CD4-positive, alpha-beta memory T cell (primary cell): ENCODE data around the gene CRABP2. TPM values are rescaled to one million over a fixed set of nuclear protein-coding genes. Genes with fewer than 3 reads are reported as not detected.

Experiments
- CTCF ChIA-PET: fragments of 350-600 bp; sonication (Branson Sonifier 250); formaldehyde crosslinking; loops from one replicate; lab custom pipeline; 2021; ENCODE audit warnings: inconsistent platforms; ENCODE audit not compliant: partially characterized antibody; lab: Charles Lee
- POLR2A ChIA-PET: fragments of 350-600 bp; sonication (Branson Sonifier 250); formaldehyde crosslinking; loops from one replicate; lab custom pipeline; 2021; ENCODE audit not compliant: partially characterized antibody; lab: Charles Lee
- DNase-seq, 5 donors: peaks; one replicate each; pipeline versions ENCODE4 v3.0.0 to v3.0.0-alpha.2; 2020 to 2022; ENCODE audit warnings: mixed read lengths in 1 of 5
- H3K27ac ChIP-seq: one replicate; pipeline ENCODE4 v1.7.0; 2013; ENCODE audit warnings: low read depth, low read length
- H3K27me3 ChIP-seq: 2 replicates; pipeline ENCODE4 v1.7.0; 2013; ENCODE audit warnings: mild to moderate bottlenecking, low read length, moderate library complexity; ENCODE audit not compliant: insufficient read depth
- H3K36me3 ChIP-seq: 2 replicates; pipeline ENCODE4 v1.7.0; 2013; ENCODE audit warnings: mild to moderate bottlenecking, low read length, moderate library complexity; ENCODE audit not compliant: insufficient read depth
- H3K4me1 ChIP-seq: 2 replicates; pipeline ENCODE4 v1.7.0; 2013; ENCODE audit warnings: mild to moderate bottlenecking, low read length, moderate library complexity; ENCODE audit not compliant: insufficient read depth
- H3K4me3 ChIP-seq, 2 donors: one replicate each; pipeline ENCODE4 v1.7.0; 2013; ENCODE audit warnings: low read length in 2 of 2, mild to moderate bottlenecking in 1 of 2
- H3K9me3 ChIP-seq, 2 donors: one replicate each; pipeline ENCODE4 v1.7.0; 2013; ENCODE audit warnings: low read length in 2 of 2, control low read depth in 1 of 2; ENCODE audit not compliant: control insufficient read depth in 1 of 2
- H3K27ac Mint-ChIP-seq, 7 donors: one replicate each; pipeline ENCODE4 v1.8.0; 2020 to 2021; ENCODE audit warnings: mixed read lengths in 7 of 7, mild to moderate bottlenecking in 6 of 7, inconsistent platforms in 3 of 7, moderate library complexity in 3 of 7
- H3K27me3 Mint-ChIP-seq, 2 donors: one replicate each; pipeline ENCODE4 v1.8.0; 2020 to 2021; ENCODE audit warnings: mixed read lengths in 2 of 2
- H3K36me3 Mint-ChIP-seq, 2 donors: one replicate each; pipeline ENCODE4 v1.8.0; 2020 to 2021; ENCODE audit warnings: mixed read lengths in 2 of 2, inconsistent platforms in 1 of 2, mild to moderate bottlenecking in 1 of 2
- H3K4me1 Mint-ChIP-seq, 4 donors: one replicate each; pipeline ENCODE4 v1.8.0; 2020 to 2021; ENCODE audit warnings: mixed read lengths in 4 of 4, mild to moderate bottlenecking in 1 of 4
- H3K4me3 Mint-ChIP-seq, 8 donors: one replicate each; pipeline ENCODE4 v1.8.0; 2020 to 2021; ENCODE audit warnings: mixed read lengths in 8 of 8, mild to moderate bottlenecking in 7 of 8, moderate library complexity in 6 of 8, inconsistent platforms in 3 of 8
- H3K9me3 Mint-ChIP-seq, 8 donors: one replicate each; pipeline ENCODE4 v1.8.0; 2020 to 2021; ENCODE audit warnings: mixed read lengths in 8 of 8, mild to moderate bottlenecking in 5 of 8, inconsistent platforms in 3 of 8, moderate library complexity in 1 of 8
- intact Hi-C: fragments of 100-400 bp; cut with micrococcal nuclease; formaldehyde crosslinking; loops from one replicate; pipeline ENCODE4 v1.15.1; 2023
- polyA plus RNA-seq, 2 donors: library from polyadenylated mRNA; unstranded; fragments of 300-500 nt; fragmentation: Illumina TruSeq; gene quantifications; one replicate each; pipeline ENCODE4 v1.2.3, GENCODE V29; 2021
- total RNA-seq, 2 experiments: library from RNA; stranded (reverse); gene quantifications; one replicate each; pipeline ENCODE4 v1.2.3, GENCODE V29; 2021

CRABP2 gene
- total and polyA plus RNA-seq, 4 experiments from 2014 or later = 0.21 to 0.61 (median 0.55) TPM; not detected in 1

- no peaks in the 10 kb centered on the region for H3K9me3 ChIP-seq
- no peak for DNase-seq
- Mint-ChIP-seq H3K4me1 (peaks cover 10 to 28% (median 21%) of the 10 kb centered on the region in 4 donors), H3K36me3 (no peaks in the 10 kb centered on the region), H3K4me3 (no peak overlapping the region), H3K27ac (no peak overlapping the region), H3K9me3 (no peaks in the 10 kb centered on the region), H3K27me3 (peaks cover 37 to 38% of the 10 kb centered on the region in 2 donors)
- peaks cover 20% of the 10 kb centered on the region for H3K4me1 ChIP-seq
- ChIA-PET POLR2A (no interaction called here), CTCF (interaction anchor here (0.8 to 2.0 kb wide), 6 partner anchors 8 to 246 kb away, joined by 3 to 11 read pairs (median 4); no protein-coding TSS in a partner anchor)
- no peak overlapping the region for H3K4me3 ChIP-seq
- no peak overlapping the region for H3K27ac ChIP-seq
- intact Hi-C loops = no loop called here
- peaks cover 25% of the 10 kb centered on the region for H3K27me3 ChIP-seq
- H3K36me3 ChIP-seq = no peaks in the 10 kb centered on the region
Measured at GRCh38 chr1:156682166-156682890, 23.1 kb downstream of the CRABP2 start.

GRCh38 chr1:156681196-156681960 is 24.0 kb downstream of the CRABP2 start:
- CTCF ChIA-PET = interaction anchor here (1.0 to 6.2 kb wide), 7 partner anchors 9 to 247 kb away, joined by 3 to 60 read pairs (median 9); no protein-coding TSS in a partner anchor
- no peak for DNase-seq
- POLR2A ChIA-PET = no interaction called here
- intact Hi-C loops = no loop called here
- no peaks in the 10 kb centered on the region for H3K9me3 ChIP-seq
- H3K27ac ChIP-seq = no peak overlapping the region
- H3K4me1 Mint-ChIP-seq = peaks cover 10 to 29% (median 23%) of the 10 kb centered on the region in 4 donors
- H3K9me3 Mint-ChIP-seq = no peaks in the 10 kb centered on the region
- H3K4me3 ChIP-seq = no peak overlapping the region
- peaks cover 24% of the 10 kb centered on the region for H3K4me1 ChIP-seq
- H3K27me3 ChIP-seq = peaks cover 27% of the 10 kb centered on the region
- no peak overlapping the region for H3K4me3 Mint-ChIP-seq
- peaks cover 38% of the 10 kb centered on the region in 2 donors for H3K27me3 Mint-ChIP-seq
- peak overlapping the region in 1 of 7 donors; percentile 4 for H3K27ac Mint-ChIP-seq
- H3K36me3 Mint-ChIP-seq = no peaks in the 10 kb centered on the region
- H3K36me3 ChIP-seq = no peaks in the 10 kb centered on the region

GRCh38 chr1:156680056-156680455 is 25.3 kb downstream of the CRABP2 start:
- H3K36me3 Mint-ChIP-seq = no peaks in the 10 kb centered on the region
- H3K4me3 Mint-ChIP-seq = no peak overlapping the region
- H3K9me3 Mint-ChIP-seq = no peaks in the 10 kb centered on the region
- H3K4me1 Mint-ChIP-seq = peaks cover 10 to 29% (median 23%) of the 10 kb centered on the region in 4 donors
- Histone ChIP-seq H3K9me3 (no peaks in the 10 kb centered on the region), H3K27me3 (peaks cover 34% of the 10 kb centered on the region), H3K27ac (no peak overlapping the region), H3K4me1 (peaks cover 24% of the 10 kb centered on the region), H3K36me3 (no peaks in the 10 kb centered on the region), H3K4me3 (no peak overlapping the region)
- H3K27ac Mint-ChIP-seq = no peak overlapping the region
- intact Hi-C loops = no loop called here
- no peak for DNase-seq
- H3K27me3 Mint-ChIP-seq = peaks cover 38 to 43% of the 10 kb centered on the region in 2 donors
- POLR2A ChIA-PET = interaction anchor here (0.6 kb wide), 1 partner anchor 9 kb away, joined by 3 read pairs; no protein-coding TSS in a partner anchor
- CTCF ChIA-PET = interaction anchor here (1.0 to 6.2 kb wide), 9 partner anchors 10 to 181 kb away, joined by 3 to 60 read pairs (median 3); partner anchors contain the start of genes CRABP2 and NTRK1

- POLR2A ChIA-PET = interaction anchor here (0.8 kb wide), 1 partner anchor 50 kb away, joined by 3 read pairs; no protein-coding TSS in a partner anchor
- H3K9me3 Mint-ChIP-seq = peaks cover 0 to 2% (median 0%) of the 10 kb centered on the region in 8 donors
Measured at GRCh38 chr1:156677616-156678596, 27.5 kb downstream of the CRABP2 start.

GRCh38 chr1:156676820-156677615 is 28.4 kb downstream of the CRABP2 start, which contains the start of gene NES:
Gene NES (minus strand): TSS chr1:156677407. CDS start chr1:156677264, 143 bp downstream.
- Histone ChIP-seq H3K4me1 (peaks cover 14% of the 10 kb centered on the region), H3K27me3 (peaks cover 34% of the 10 kb centered on the region), H3K4me3 (no peak within 1 kb of the TSS), H3K27ac (no peak within 1 kb of the TSS), H3K36me3 (no peaks in the 10 kb centered on the region), H3K9me3 (no peaks in the 10 kb centered on the region)
- Mint-ChIP-seq H3K9me3 (peaks cover 0 to 2% (median 0%) of the 10 kb centered on the region in 8 donors), H3K27me3 (peaks cover 44 to 52% of the 10 kb centered on the region in 2 donors), H3K4me3 (peak within 1 kb of the TSS; percentile 28 to 74 (median 53)), H3K36me3 (no peaks in the 10 kb centered on the region), H3K27ac (peak within 1 kb of the TSS in 4 of 7 donors; percentile 21 to 76 (median 64)), H3K4me1 (peaks cover 1 to 14% (median 12%) of the 10 kb centered on the region in 4 donors)
- ChIA-PET POLR2A (interaction anchor here (0.8 kb wide), 1 partner anchor 50 kb away, joined by 3 read pairs; no protein-coding TSS in a partner anchor), CTCF (interaction anchor here (0.8 to 6.2 kb wide), 9 partner anchors 12 to 60 kb away, joined by 3 to 60 read pairs (median 15); partner anchors contain the start of gene CRABP2)
- DNase-seq = no peak
- intact Hi-C loops = no loop called here

More at GRCh38 chr1:156677616-156678596, 27.5 kb downstream of the CRABP2 start:
- H3K27ac Mint-ChIP-seq = peak overlapping the region in 3 of 7 donors; percentile 21 to 69 (median 60)
- Histone ChIP-seq H3K4me3 (no peak overlapping the region), H3K27ac (no peak overlapping the region), H3K36me3 (no peaks in the 10 kb centered on the region), H3K9me3 (no peaks in the 10 kb centered on the region), H3K4me1 (peaks cover 14% of the 10 kb centered on the region), H3K27me3 (peaks cover 34% of the 10 kb centered on the region)
- H3K27me3 Mint-ChIP-seq = peaks cover 40 to 50% of the 10 kb centered on the region in 2 donors
- H3K36me3 Mint-ChIP-seq = no peaks in the 10 kb centered on the region
- H3K4me1 Mint-ChIP-seq = peaks cover 1 to 14% (median 12%) of the 10 kb centered on the region in 4 donors
- intact Hi-C loops = loop anchor here (1.0 kb wide), 2 partner anchors 18 to 52 kb away; no protein-coding TSS in a partner anchor
- CTCF ChIA-PET = interaction anchor here (0.8 to 6.2 kb wide), 13 partner anchors 10 to 61 kb away, joined by 3 to 60 read pairs (median 8); partner anchors contain the start of genes CRABP2 and ISG20L2
- DNase-seq = peak in 4 of 5 donors; percentile 28 to 37 (median 32)
- peak overlapping the region in 7 of 8 donors; percentile 46 to 74 (median 54) for H3K4me3 Mint-ChIP-seq
